GOT3 (cell line): Measurements from ENCODE around the gene ARHGEF28.

ENCODE experiments used
- DNase-seq: peaks from one replicate; lab custom pipeline; 2025; ENCODE audit warnings: mixed read lengths; lab: John Stamatoyannopoulos, UW

ARHGEF28 gene

DNA sequence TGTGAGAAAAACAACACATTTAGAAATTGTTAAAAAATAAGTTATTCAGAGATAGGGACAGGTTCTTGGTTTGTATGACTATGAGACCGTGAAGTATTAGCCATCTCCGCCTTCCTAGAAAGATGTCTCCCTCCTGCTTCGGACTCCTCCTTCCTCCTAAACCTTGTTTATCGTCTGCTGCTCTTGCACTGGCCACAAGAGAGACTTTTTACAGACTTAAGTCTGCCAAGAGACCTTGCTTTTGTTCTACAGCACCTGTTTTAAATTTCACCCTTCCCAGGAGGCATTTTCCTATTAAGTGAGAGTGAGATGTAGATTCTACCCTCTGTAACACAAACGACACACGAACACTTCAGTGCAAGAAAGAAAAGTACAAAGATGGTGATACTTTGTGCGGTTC lies 274.6 kb downstream of the ARHGEF28 start:
- no peak for DNase-seq

DNA sequence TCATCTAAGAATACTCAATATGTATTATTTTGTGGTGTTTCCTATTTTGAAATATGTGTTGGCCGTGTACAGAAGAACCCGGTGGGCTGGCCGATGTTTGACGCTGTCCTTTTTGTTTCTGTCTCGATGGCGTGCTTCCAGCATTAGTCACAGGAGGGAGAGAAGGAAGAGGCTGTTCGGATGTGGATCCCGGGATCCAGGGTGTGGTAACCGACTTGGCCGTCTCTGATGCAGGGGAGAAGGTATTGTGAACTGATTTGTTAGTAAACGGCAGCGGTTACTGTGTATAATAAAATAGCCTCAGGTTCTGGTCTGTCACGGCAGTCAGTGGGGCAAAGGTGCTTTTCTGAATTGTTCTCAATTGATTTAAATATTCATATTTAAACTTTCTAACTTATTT lies 275.0 kb downstream of the ARHGEF28 start:
- DNase-seq, result no peak

DNA sequence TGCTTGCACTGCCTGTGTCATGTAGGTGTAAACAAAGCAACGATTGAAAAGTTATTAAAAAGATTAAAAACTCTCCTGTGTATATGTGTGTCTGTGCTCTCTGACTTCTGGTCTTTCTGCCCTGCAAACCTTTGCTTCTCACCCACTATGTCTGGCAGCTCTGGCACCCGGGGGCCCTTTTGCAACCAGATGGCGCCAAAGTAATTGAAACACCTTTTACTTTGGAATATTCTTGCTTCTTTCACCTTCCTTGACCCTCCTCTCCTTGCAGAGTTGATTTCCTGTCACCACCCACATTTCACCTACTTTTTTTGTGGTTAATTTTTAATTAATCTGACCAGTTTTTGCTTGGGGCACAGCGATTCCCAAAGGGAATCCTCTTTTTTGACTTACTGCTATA lies 275.5 kb downstream of the ARHGEF28 start:
- DNase-seq, result no peak

DNA sequence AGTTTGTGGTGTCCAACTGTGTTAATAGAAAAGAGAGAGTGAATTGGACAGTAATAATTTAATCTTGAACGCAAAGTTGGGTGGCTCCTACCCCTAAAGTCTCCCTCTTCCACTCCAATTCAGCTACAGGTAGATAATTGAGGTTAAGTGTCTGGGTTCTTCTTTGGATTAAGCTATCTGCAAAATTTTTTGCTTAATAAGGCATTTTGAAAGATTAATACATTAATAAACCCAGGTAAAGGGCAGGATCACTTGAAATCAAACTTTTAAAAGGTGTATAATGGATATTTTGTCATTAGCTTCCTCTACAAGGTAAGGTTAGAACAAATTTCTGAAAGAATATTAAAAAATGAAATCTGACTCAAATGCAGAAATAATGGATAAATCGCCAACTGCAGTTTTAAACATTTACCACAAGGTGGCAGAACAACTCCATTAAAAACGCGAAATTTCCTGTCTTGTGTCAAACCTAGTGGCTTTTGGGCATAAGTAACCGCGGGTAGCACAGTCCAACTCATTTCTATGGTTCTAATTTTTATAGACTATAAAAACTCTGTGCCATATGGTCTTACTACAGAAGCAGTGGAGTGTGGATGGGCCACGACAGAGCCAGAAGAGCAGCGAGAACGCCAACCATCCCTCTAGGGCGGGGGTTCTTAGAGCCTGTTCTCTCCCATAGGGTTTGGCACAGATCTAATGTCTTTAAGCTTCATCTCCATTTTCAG lies 276.5 kb downstream of the ARHGEF28 start:
- no peak for DNase-seq

DNA sequence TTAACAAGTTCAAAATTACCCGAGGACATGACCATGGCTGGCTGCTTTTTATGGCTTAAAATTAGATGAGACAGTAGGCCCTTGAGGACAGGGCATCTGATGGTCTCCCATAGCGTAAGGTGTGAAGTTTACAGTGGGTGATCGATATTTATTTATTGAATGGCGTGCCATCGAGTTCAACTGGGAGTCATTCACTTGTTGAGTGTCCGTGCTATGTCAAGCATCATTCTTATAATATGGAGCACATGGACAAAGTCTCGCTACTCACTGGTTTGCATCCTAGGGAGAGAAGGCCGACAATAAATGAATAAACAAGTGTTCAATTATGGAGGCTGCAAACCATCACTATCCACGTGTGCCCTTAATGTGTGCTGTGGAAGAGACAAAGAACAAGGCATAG lies 277.2 kb downstream of the ARHGEF28 start:
- no peak for DNase-seq

DNA sequence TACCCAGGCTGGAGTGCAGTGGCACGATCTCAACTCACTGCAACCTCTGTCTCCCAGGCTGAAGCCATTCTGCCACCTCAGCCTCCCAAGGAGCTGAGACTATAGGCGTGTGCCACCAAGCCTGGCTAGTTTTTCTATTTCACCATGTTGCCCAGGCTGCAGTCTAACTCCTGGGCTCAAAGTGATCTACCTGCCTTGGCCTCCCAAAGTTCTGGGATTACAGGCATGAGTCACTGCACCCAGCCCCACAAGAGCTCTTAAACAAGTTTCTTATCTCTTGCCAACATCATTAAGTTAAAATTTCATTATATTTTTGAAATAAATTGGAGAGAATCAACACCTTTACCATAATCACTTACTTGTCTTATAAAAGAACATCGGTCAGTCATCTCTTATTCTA lies 280.3 kb downstream of the ARHGEF28 start:
- DNase-seq, result no peak

DNA sequence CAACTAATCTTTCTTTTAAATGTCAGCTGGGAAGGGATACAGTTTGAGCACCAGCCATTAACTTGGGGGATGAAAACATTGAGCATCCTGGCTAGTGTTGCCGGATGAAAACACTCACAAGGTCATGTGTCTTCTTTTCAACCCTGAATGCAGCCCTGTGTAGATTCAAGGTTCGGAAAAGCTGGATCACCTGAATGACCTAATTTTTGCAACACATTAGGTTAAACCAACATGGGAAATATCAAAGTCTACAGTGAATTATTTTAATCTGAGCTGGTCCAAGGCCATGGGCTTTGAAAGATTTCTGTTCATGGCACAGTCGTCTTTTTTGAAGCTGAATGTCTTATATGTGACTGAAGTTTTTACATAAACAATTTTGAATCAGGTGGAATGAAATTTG lies 281.2 kb downstream of the ARHGEF28 start:
- no peak for DNase-seq

DNA sequence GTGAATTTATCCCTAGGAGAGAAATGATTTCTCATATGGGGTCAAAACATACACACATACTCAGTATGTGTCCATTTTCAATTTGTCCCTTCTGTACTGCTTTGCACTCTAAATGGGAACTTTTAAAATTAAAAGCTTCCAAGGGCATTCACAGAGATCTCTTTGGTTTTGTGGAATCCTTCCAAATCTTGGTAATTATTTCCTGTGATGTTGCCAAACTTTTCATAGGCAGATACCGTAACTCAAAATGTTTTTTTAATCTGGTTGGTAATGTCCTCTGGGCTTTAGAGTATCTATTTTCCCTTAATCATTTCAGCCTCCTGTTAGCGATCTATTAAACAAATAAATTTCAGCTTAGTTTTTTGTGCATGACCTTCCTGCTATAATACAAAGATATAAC lies 282.4 kb downstream of the ARHGEF28 start:
- no peak for DNase-seq

DNA sequence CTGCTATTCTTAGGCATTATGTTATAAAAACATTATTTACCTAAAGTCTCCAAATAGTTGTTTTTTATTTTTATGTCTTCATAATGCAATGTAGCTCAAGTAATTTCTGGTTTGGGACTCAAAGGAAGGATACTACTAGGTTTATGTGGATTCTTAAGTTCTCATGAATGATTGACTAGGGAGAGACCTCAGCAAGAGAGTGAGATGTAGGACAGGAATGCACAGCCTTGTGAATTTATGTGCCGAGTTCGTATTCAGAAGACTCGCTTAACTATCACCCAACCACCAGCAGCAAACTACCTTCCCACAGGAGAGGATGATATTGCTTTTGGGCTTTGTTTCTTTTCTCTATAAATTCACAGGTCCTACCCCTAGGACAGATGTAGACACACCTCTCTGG lies 282.9 kb downstream of the ARHGEF28 start:
- DNase-seq, result no peak

DNA sequence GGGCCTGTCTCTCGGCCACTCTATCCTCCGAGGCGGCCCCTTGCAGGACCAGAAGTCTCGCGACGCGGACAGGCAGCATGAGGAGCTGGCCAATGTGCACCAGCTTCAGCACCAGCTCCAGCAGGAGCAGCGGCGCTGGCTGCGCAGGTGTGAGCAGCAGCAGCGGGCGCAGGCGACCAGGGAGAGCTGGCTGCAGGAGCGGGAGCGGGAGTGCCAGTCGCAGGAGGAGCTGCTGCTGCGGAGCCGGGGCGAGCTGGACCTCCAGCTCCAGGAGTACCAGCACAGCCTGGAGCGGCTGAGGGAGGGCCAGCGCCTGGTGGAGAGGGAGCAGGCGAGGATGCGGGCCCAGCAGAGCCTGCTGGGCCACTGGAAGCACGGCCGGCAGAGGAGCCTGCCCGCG lies 283.5 kb downstream of the ARHGEF28 start:
- DNase-seq, result no peak

DNA sequence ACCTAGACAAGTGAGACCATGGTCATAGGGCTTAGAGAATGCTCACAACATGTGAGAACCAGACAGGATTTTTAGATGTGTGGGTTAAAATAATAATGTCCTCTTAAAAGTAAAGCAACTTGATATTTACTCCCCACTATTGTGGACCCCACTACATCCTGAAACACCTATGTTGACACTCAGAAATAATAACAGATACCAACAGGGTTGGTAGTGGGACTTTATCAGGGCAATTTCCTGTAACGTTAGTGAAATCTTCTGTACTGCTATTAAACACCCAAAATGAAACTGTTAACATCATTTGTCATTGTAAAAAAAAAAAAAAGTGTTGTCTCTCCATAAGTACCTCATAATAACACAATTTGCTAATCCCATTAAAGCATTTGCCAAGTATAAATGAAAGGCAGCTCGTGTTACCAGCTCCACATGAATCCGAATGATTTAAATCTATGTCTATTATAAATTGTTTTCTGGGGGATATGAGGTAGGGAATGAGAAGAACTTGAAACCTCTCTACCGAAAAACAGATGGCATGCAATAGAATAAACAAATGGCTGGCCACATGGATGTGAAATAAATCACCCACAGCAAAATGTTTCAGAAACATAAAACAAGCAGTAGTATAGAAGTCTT lies 285.9 kb downstream of the ARHGEF28 start:
- no peak for DNase-seq

DNA sequence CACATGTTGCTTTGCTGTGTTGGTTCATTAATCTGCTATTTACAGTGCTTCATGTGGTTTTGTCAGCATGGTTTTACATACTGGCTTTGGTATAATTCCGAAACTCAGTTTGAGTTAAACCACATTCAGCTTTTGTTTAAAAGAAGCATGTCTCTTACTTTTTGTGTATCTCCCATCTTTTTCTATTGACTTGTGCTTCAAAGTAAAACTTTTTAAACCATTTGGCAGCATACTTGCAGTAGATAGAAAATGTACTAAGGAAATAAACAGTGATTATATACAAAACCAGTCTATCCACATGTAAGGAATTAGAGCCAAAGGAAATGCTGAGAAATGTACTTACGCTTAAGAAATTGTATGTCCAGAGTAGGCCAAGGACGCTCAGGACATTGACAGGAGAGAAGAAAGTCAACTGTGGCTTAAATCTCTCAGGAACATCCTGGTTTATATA lies 286.9 kb downstream of the ARHGEF28 start:
- DNase-seq, result no peak

DNA sequence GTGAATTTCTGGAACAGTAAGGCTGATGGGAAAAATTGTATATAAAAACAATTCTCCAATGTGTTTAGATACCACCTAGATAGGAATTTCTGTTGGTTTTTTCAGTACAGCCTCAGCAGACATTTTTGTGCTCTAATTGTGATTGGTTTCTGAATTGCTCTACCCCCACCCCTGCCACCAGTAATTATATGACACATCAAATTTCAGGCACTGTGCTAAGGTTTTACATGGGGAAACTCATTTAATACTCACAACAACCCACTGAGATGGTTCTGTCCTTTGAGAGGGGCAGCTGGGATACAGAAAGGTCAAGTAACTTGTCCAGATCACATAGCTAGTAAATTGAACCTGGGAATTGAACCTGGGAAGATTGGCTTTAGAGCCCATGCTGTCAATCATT lies 288.0 kb downstream of the ARHGEF28 start:
- no peak for DNase-seq

DNA sequence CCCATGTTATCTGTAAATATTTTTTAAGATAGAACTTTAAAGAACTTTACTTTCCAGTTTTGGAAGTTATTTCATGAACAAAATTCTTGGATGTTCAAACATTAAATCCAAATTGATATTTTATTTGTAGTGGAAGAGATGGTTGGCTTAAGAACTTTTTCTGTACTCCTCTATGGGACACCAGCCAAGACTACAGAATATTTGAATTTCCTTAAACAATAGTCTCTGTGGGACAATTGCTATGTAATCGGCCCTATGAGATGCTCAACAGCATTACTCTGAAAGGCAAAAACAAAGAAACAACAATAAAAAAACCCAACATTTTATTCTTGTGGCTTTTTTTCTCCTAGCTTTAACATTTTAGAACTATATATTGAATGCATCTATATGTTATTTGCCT lies 289.3 kb downstream of the ARHGEF28 start:
- no peak for DNase-seq

DNA sequence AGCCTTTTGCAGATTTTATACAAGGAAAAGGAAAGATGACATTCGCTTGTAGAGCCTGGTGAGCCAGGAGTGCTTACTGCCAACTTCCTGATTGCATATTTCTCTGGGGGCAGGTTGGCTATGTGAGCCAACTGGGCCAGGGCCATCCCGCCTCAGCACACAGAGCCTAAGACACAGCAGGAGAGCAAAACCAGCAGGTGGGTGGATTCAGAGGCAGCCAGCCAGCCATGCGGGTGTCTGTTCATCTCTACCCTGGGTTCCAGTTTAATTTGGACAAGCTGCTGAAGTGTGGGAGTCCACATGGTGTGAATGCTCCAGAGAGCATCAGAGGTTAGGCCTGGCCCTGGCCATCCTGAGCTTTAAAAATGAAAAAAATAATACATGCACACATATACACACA lies 291.4 kb downstream of the ARHGEF28 start:
- no peak for DNase-seq

DNA sequence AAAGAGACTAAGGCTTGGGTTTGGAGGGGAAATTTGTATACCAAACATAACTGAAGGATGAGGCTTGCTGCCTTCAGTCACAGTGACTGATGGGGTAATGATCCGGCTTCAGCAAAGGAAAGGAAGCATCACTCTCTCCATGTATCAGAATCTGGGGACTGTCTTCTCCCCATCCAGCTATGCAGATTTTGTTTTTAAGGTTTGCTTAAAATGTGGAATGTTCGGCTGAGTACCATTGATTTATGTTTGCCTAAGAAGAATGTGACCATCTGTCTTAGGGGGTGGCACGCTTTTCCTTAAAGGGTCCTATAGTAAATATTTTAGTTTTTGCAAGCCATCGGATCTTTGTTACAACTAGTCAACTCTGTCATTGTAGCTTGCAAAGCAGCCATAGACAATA lies 291.9 kb downstream of the ARHGEF28 start:
- DNase-seq, result no peak

DNA sequence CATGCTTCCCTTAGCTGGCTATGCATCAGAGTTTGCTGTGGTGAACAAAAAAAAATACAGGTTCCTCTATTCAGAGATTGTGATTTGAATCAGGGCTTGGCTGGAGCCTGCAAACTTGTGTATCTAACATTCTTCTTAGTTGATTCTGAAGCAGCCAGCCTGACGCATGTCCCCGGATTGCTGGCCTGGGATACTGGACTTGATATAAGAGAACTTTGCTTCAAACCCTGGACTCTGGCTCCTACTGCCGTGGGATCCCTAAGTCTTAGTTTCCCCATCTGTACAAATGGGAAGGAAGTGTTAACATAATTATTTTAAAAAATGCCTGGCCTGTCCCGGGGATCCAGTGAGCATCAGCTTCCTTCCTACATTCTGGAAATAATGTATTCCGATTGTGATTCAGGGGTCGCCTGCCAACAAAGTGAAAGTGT lies 292.8 kb downstream of the ARHGEF28 start:
- DNase-seq, result no peak

DNA sequence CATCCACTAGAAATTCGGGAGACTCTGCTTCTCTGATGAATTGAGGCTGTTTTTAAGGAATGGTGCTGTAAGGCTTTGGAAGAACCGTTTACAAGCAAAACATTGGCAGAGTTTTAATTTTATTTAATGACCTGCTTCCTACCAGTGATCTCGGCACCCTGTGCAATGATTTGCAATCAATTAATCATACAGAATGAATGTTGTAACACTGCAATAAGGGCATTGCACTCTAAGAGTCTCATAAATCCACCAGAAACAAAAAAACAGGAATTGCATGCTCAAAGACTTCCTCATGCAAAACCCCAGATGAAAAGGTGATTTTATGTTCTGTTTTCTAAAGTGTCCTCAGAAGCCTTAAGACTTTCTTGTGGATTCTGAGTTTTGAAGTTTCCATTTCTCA lies 295.7 kb downstream of the ARHGEF28 start:
- no peak for DNase-seq

DNA sequence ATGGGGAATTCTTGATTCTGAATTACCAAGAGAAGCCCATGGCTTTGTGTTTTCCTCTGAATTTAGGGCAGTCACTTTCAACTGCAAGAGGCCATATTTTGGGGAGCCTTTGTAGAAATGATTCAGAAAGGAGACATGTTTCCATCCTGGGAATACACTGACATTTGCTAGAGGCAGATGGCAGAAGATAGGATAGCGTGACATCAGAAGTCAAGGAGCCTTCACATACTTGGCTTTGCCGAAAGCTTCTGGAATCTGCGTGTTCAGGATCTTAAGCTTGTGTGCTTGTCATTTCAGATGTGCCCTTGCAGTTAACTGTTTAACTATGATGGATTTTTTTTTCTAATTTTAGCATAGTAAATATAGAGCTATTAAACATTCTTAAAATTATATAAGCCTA lies 296.2 kb downstream of the ARHGEF28 start:
- DNase-seq, result no peak

DNA sequence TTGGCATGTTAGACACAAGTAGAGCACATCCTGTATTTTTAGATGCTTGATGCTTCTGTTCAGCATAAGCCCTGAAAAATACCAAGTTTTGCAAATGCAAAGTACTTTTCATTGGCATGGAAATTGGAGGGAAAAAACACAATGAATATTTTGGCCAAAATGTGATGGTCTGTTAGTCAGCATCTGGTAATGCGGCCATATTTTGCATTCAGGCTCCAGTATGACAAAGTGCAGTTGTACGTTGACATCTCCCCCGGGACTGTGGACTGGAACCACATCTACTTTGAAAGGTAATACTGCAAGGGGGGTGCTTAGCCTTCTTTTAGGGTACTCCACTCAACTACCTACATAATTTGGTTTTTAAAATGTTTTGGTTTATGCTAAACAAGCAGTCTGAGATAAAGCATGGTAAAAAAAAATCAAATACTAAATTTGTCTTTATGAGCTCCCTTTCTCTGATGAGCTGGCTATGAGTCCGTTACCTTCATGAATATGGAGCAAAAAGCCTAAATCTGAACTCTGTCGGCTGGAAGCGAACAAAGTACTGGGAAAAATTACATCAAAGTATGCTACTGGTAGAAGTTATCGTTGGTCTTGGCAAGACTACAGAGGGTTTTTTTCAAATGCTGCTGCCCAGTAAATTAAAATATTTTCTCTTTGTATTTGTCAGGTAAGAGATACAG lies 297.0 kb downstream of the ARHGEF28 start:
- no peak for DNase-seq

DNA sequence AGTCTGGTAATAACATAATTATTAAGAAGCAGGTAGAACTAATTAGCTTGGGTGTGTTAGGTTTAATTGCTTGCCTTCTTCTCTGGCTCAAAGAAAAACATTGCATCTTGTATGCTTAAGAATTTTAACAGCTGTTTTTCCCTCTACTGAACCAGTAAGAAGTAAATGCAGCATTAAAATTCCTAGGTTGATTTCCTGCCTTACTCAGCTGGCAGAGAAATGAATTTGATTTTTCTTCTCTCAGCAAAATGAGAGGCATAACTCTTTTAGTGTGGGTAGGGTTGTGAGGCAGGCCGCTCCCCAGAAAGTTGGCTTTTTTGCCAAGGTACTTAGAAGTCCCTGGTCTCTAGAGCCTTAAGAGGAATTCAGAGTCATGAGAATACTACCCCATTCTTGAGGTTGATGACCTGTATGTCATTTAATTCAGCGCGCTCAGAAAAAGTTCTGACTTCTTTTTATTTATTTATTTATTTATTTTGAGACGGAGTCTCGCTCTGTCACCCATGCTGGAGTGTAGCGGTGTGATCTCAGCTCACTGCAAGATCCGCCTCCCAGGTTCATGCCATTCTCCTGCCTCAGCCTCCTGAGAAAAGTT lies 302.6 kb downstream of the ARHGEF28 start:
- no peak for DNase-seq

DNA sequence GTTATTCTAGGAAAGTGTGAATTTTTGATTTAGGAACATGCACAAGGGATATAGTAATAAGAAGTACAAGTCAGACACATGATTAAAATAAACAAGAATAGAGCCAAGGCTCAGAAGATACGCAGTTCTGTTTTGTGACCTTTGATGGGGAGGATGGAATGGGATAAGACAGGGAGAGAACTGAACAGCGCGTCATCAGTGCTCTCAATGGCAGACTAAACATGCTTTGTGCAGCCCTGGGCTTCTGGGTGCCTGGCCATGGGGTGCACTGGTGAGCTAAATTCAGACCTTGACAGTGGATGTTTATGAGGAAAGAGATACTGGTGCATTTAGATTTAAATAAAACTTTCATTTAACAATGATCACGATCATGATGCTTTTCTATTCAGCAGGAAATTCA lies 309.7 kb downstream of the ARHGEF28 start:
- no peak for DNase-seq
